Ishikawa (cell line): ENCODE measurements around the gene ATAD5.

Experiments used
- EP300 ChIP-seq: IDR thresholded peaks from 2 replicates; pipeline ENCODE4 v1.6.1; 2012; ENCODE audit warnings: borderline replicate concordance
- RAD21 ChIP-seq: IDR thresholded peaks from 2 replicates; pipeline ENCODE4 v1.6.1; 2012; ENCODE audit warnings: low read depth

- no peak for TF ChIP-seq RAD21
- TF ChIP-seq EP300, result no peak
Observed at GRCh38 chr17:30942308-30943079, 110.7 kb downstream of the ATAD5 start.
